Transverse colon (tissue), 4 donors: ENCODE data around the gene SMAD6. TPM values are rescaled to one million over a fixed set of nuclear protein-coding genes. Genes with fewer than 3 reads are reported as not detected.
"Not testable (repeated sequence)": the region's sequence is repeated elsewhere in the genome, so short reads cannot be mapped to it uniquely, and the experiment has no call there.

Experiments
- DNase-seq: peaks from one replicate; pipeline ENCODE4 v3.0.0-alpha.2; 2019
- H3K27ac ChIP-seq, 4 donors: fragments of 200-600 bp; sonication (generic); 2 replicates each; pipeline ENCODE4 v1.5.1; 2016 to 2018; ENCODE audit warnings: inconsistent platforms in 4 of 4
- H3K27me3 ChIP-seq: fragments of 200-600 bp; sonication (generic); 2 replicates; pipeline ENCODE4 v1.5.1; 2017; ENCODE audit warnings: inconsistent platforms
- H3K36me3 ChIP-seq, 4 donors: fragments of 200-600 bp; sonication (generic); 2 replicates each; pipeline ENCODE4 v1.5.1; 2017 to 2019; ENCODE audit warnings: inconsistent platforms in 4 of 4
- H3K4me1 ChIP-seq, 4 donors: fragments of 200-600 bp; sonication (generic); 2 replicates each; pipeline ENCODE4 v1.5.1; 2017 to 2020; ENCODE audit warnings: inconsistent platforms in 4 of 4
- H3K4me3 ChIP-seq, 4 donors: fragments of 200-600 bp; sonication (generic); 1 replicate in 1 of 4; 2 replicates in 3 of 4; pipeline versions ENCODE4 v1.5.1 to v1.6.1; 2017 to 2019; ENCODE audit warnings: inconsistent platforms in 4 of 4
- H3K9me3 ChIP-seq, 2 donors: fragments of 200-600 bp; sonication (generic); 2 replicates each; pipeline ENCODE4 v1.5.1; 2017 to 2019; ENCODE audit warnings: inconsistent platforms in 2 of 2
- EP300 ChIP-seq: sonication (generic); formaldehyde crosslinking; IDR thresholded peaks from one replicate; pipeline ENCODE4 v1.6.1; 2017; ENCODE audit warnings: antibody characterized with exemption, low read depth
- POLR2A ChIP-seq: fragments of 450-650 bp; IDR thresholded peaks from one replicate; pipeline ENCODE4 v1.6.1; 2016; ENCODE audit warnings: antibody characterized with exemption, mild to moderate bottlenecking, moderate library complexity
- POLR2AphosphoS5 ChIP-seq, 3 donors: sonication (generic); formaldehyde crosslinking; IDR thresholded peaks; one replicate each; pipeline ENCODE4 v1.6.1; 2016; ENCODE audit warnings: antibody characterized with exemption in 3 of 3
- WGBS, 2 donors: methylation state at CpG; one replicate each; pipeline ENCODE4 v1.1.5; 2018; ENCODE audit warnings: low coverage in 1 of 2; 5-methylcytosine and 5-hydroxymethylcytosine counted together
- in situ Hi-C, 4 donors: fragments of 200-750 bp; cut with MboI; loops; one replicate each; pipeline versions ENCODE4 v1.15.0 to v1.15.1; 2017; ENCODE audit warnings: low sequenced_read_pairs in 3 of 4, low pct_ligation_motif_present in 1 of 4, low pct_unique_long_range_greater_than_20kb in 1 of 4
- intact Hi-C: fragments of 100-400 bp; cut with DNase I; formaldehyde crosslinking; loops from one replicate; pipeline ENCODE4 v1.15.1; 2023; ENCODE audit warnings: low total_unique reads
- total RNA-seq, 4 donors: library from RNA; depleted of rRNA; stranded (reverse); fragments of >200 nt; gene quantifications; one replicate each; pipeline ENCODE4 v1.1.0, GENCODE V29; 2016
- TF ChIP-seq, protein P1 (sequence below), 5 experiments: fragments of 200-600 bp in 3 of 5; fragments of 450-650 bp in 2 of 5; sonication (generic) in 3 of 5; IDR thresholded peaks; 1 replicate in 2 of 5; 2 replicates in 3 of 5; pipeline ENCODE4 v1.5.1; 2016 to 2017; ENCODE audit warnings: antibody characterized with exemption in 5 of 5, inconsistent platforms in 3 of 5, mild to moderate bottlenecking in 2 of 5, moderate library complexity in 1 of 5

SMAD6 gene
- total RNA-seq, 4 donors from 2014 or later, result 6.7 to 214 (median 9.3) TPM

DNA sequence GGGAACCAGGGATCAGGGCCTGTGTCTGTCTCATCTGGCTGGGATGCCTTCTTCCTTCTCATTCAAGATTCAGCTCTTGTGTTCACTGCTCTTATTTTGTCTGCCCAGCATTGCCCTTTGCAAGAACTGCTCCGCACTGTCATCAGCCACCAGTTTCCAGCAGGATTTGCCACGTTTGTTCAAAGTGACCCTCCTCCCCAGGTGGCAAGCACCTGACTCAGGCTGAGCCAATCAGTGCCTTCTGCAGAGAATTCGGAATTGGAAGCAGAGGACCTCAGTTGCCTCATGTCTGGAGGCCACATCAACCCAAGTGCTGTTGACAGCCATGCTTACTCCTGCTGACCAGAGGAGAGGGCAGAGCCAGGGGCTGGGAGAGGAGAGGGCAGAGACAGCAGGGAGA, 124.5 kb downstream of the SMAD6 start:
- Histone ChIP-seq H3K4me1 (no peaks in the 10 kb centered on the region), H3K9me3 (no peaks in the 10 kb centered on the region), H3K27me3 (no peaks in the 10 kb centered on the region), H3K27ac (no peak overlapping the region), H3K36me3 (no peaks in the 10 kb centered on the region), H3K4me3 (no peak overlapping the region)
- WGBS, 2 donors, result 76 to 100% methylated on average over 1 to 3 of the region's 3 CpGs
- in situ Hi-C loops (no loop called here), intact Hi-C loops (no loop called here)
- DNase-seq, result no peak
- TF ChIP-seq POLR2A (no peak), POLR2AphosphoS5 (IDR thresholded peaks at IDR 0.05) (no peak), EP300 (no peak)
- TF ChIP-seq, protein P1, sequence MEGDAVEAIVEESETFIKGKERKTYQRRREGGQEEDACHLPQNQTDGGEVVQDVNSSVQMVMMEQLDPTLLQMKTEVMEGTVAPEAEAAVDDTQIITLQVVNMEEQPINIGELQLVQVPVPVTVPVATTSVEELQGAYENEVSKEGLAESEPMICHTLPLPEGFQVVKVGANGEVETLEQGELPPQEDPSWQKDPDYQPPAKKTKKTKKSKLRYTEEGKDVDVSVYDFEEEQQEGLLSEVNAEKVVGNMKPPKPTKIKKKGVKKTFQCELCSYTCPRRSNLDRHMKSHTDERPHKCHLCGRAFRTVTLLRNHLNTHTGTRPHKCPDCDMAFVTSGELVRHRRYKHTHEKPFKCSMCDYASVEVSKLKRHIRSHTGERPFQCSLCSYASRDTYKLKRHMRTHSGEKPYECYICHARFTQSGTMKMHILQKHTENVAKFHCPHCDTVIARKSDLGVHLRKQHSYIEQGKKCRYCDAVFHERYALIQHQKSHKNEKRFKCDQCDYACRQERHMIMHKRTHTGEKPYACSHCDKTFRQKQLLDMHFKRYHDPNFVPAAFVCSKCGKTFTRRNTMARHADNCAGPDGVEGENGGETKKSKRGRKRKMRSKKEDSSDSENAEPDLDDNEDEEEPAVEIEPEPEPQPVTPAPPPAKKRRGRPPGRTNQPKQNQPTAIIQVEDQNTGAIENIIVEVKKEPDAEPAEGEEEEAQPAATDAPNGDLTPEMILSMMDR (IDR thresholded peaks at IDR 0.05), result no peak

DNA sequence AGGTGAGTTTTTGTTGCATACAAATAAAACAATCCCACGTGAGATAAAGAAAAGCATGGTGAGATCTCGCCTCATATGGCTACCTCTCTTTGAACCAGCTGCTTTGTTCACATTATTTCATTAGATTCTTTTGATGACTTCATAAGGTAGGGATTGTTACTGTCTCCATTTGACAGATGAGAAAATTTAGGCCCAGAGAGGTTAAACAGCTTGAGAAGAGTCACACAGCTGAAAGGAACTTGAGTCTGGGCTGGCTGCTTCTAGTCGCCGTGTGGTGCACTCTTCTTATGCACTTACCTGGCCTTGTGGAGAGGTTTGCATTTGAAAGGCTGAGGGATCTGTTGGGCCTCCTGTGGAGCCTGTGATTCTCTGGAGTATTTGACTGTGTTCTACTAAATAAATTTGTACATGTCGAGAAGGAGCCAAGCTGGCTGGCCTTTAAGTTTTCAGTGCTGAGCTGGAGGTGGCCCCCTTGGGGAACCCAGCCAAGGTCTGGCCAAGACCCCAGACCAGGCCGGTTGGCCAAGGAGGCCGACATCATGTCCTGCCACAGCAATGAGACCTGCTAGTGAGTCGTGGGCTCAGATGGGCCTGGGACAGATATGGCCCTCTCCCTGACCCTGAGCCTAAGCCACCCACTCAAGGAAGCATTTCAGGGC, 125.1 kb downstream of the SMAD6 start:
- Histone ChIP-seq H3K9me3 (no peaks in the 10 kb centered on the region), H3K4me1 (no peaks in the 10 kb centered on the region), H3K27me3 (no peaks in the 10 kb centered on the region), H3K4me3 (no peak overlapping the region), H3K27ac (no peak overlapping the region), H3K36me3 (no peaks in the 10 kb centered on the region)
- intact Hi-C loops (no loop called here), in situ Hi-C loops (no loop called here)
- 87 to 88% methylated on average over 3 to 6 of the region's 8 CpGs for WGBS, 2 donors
- no peak for DNase-seq
- TF ChIP-seq POLR2A (no peak), POLR2AphosphoS5 (IDR thresholded peaks at IDR 0.05) (no peak), EP300 (no peak)
- TF ChIP-seq, protein P1 (IDR thresholded peaks at IDR 0.05), result no peak

DNA sequence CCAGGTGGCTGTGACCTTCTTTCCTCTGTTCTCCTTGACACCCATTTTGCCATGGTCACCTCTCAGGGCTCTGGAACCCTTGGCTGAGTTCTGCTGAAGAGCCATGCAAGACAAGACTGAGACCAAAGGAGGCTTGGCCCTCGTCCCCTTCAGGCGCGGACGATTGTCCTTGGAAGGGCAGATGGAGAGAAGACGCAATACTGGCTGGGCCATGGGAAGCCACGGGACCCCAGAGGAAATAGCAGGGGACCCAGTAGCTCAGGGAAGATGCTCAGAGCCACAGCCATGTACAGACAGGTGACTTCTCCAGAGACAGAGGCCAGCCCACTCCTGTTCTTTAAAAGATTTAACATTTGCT, 125.6 kb downstream of the SMAD6 start:
- no peaks in the 10 kb centered on the region for H3K9me3 ChIP-seq
- no peaks in the 10 kb centered on the region for H3K27me3 ChIP-seq
- H3K4me3 ChIP-seq, result no peak overlapping the region
- in situ Hi-C loops, result no loop called here
- no peak for DNase-seq
- H3K36me3 ChIP-seq, result no peaks in the 10 kb centered on the region
- no peak for TF ChIP-seq EP300
- TF ChIP-seq POLR2A, result no peak
- TF ChIP-seq, protein P1 (IDR thresholded peaks at IDR 0.05), result no peak
- no peak for TF ChIP-seq POLR2AphosphoS5 (IDR thresholded peaks at IDR 0.05)
- intact Hi-C loops, result no loop called here
- H3K4me1 ChIP-seq, result no peaks in the 10 kb centered on the region
- no peak overlapping the region for H3K27ac ChIP-seq
- WGBS, 2 donors, result 91% methylated on average over 6 of the region's 6 CpGs; no CpG with 5 or more reads in 1 of the 2 donors

DNA sequence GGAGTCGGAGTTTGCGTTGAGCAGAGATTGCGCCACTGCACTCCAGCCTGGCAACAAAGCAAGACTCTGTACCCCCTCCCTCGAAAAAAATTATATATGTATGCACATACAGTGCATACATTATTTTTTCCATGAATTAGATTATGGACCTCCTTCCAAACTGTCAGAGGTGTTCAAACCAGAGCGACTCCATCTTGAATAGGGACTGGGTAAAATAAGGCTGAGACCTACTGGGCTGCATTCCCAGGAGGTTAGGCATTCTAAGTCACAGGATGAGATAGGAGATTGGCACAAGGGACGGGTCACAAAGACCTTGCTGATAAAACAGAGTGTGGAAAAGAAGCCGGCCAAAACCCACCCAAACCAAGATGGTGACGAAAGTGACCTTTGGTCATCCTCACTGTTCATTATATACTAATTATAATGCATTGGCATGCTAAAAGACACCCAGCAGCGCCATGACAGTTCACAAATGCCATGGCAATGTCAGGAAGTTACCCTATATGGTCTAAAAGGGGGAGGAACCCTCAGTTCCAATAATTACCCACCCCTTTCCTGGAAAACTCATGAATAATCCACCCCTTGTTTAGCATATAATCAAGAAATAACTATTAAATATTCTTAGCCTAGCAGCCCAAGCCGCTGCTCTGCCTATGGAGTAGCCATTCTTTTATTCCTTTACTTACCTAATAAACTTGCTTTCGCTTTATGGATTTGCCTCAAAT, 126.9 kb downstream of the SMAD6 start:
- not testable (repeated sequence) for DNase-seq

More for the DNA sequence above, 126.9 kb downstream of the SMAD6 start:
- H3K9me3 ChIP-seq, H3K4me3 ChIP-seq, H3K27ac ChIP-seq, in situ Hi-C loops, H3K27me3 ChIP-seq, intact Hi-C loops, H3K4me1 ChIP-seq, H3K36me3 ChIP-seq: not testable (repeated sequence)
- 90 to 91% methylated on average over 10 to 11 of the region's 11 CpGs for WGBS, 2 donors
